HEK293T (cell line): Measurements from ENCODE around the gene SALL2.

Experiments used
- SP1 ChIP-seq: fragments of 450-650 bp; IDR thresholded peaks from 2 replicates; pipeline ENCODE4 v1.6.1; 2017
- SUZ12 ChIP-seq: fragments of 450-650 bp; IDR thresholded peaks from 2 replicates; pipeline ENCODE4 v1.6.1; 2016; ENCODE audit warnings: mild to moderate bottlenecking

DNA sequence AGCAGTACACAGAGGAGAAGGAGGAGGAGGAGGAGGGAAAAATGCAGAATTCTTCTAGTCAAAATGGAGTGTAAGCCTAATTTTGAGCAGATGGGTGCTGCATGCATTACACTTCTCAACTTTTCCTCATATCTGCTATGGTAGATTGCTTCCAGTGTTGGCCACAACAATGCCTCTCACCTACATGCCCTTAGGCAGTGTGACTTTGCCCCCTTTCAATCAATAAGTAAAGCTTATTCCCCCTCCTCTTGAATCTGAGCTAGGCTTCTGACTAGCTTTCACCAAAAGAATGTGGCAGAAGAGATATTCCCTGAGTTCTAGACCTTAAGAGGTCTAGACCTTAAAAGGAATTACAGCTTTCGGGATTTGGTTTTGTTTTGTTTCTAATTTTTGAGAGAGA, 11.8 kb downstream of the SALL2 start:
- TF ChIP-seq SUZ12 (no peak), SP1 (no peak)
